Smooth muscle cell (in vitro differentiated cells): Measurements from ENCODE around the gene SEMA4B. TPM values are rescaled to one million over a fixed set of nuclear protein-coding genes. Genes with fewer than 3 reads are reported as not detected.
A peak's percentile ranks its signal among the peaks of the same experiment; 100 is the strongest.
"Not testable (repeated sequence)": the region's sequence is repeated elsewhere in the genome, so short reads cannot be mapped to it uniquely, and the experiment has no call there.

Experiments used
- DNase-seq: peaks from one replicate; lab custom pipeline; 2025; ENCODE audit not compliant: unreplicated experiment; lab: John Stamatoyannopoulos, UW
- H2AFZ ChIP-seq: fragments of 200-600 bp; sonication (generic); 2 replicates; pipeline ENCODE4 v1.6.0; 2016; ENCODE audit warnings: antibody characterized with exemption, low read depth, mild to moderate bottlenecking
- H3F3A ChIP-seq: fragments of 200-600 bp; sonication (generic); 2 replicates; pipeline ENCODE4 v1.6.0; 2017; ENCODE audit warnings: antibody characterized with exemption, low read depth
- H3K27ac ChIP-seq: fragments of 200-600 bp; sonication (generic); 2 replicates; pipeline ENCODE4 v1.5.1; 2016; ENCODE audit warnings: low read depth, mild to moderate bottlenecking
- H3K27me3 ChIP-seq: fragments of 200-600 bp; sonication (generic); 2 replicates; pipeline ENCODE4 v1.6.1; 2016; ENCODE audit warnings: low read depth, mild to moderate bottlenecking
- H3K36me3 ChIP-seq: fragments of 200-600 bp; sonication (generic); 2 replicates; pipeline ENCODE4 v1.5.1; 2016; ENCODE audit warnings: low read depth
- H3K4me1 ChIP-seq: fragments of 200-600 bp; sonication (generic); 2 replicates; pipeline ENCODE4 v1.5.1; 2016; ENCODE audit warnings: low read depth
- H3K4me2 ChIP-seq: fragments of 200-600 bp; sonication (generic); 2 replicates; pipeline ENCODE4 v1.6.0; 2016; ENCODE audit warnings: mild to moderate bottlenecking
- H3K4me3 ChIP-seq: fragments of 200-600 bp; sonication (generic); 2 replicates; pipeline ENCODE4 v1.5.1; 2016; ENCODE audit warnings: mild to moderate bottlenecking
- H3K79me2 ChIP-seq: fragments of 200-600 bp; sonication (generic); 2 replicates; pipeline ENCODE4 v1.6.0; 2016; ENCODE audit warnings: low read depth, mild to moderate bottlenecking
- H3K9ac ChIP-seq: fragments of 200-600 bp; sonication (generic); 2 replicates; pipeline ENCODE4 v1.6.0; 2016; ENCODE audit warnings: low read depth
- H3K9me3 ChIP-seq: fragments of 200-600 bp; sonication (generic); replicated peaks from 2 replicates; pipeline ENCODE4 v1.5.1; 2016; ENCODE audit warnings: low read depth
- H4K20me1 ChIP-seq: fragments of 200-600 bp; sonication (generic); 2 replicates; pipeline ENCODE4 v1.6.0; 2016; ENCODE audit warnings: low read depth
- WGBS: methylation state at CpG from one replicate; pipeline ENCODE4 v1.1.7; 2016; ENCODE audit warnings: low lambda C conversion rate; 5-methylcytosine and 5-hydroxymethylcytosine counted together
- polyA plus RNA-seq: library from polyadenylated mRNA; unstranded; fragments of >200 nt; fragmentation: Nextera tagmentation; extraction: Ambion mirVana; gene quantifications from 2 replicates; pipeline ENCODE4 v1.2.1, GENCODE V29; 2016
- total RNA-seq: library from RNA; depleted of rRNA; stranded (reverse); fragments of >200 nt; gene quantifications from 2 replicates; pipeline ENCODE4 v1.2.3, GENCODE V29; 2014
- TF ChIP-seq, protein P1 (sequence below): fragments of 200-600 bp; sonication (generic); IDR thresholded peaks from 2 replicates; pipeline ENCODE4 v1.5.1; 2017; ENCODE audit warnings: borderline replicate concordance, mild to moderate bottlenecking, antibody characterized with exemption; ENCODE audit not compliant: insufficient read depth, poor library complexity, severe bottlenecking

SEMA4B gene
- total and polyA plus RNA-seq, 2 experiments from 2014 or later, result 29.6 to 51.4 TPM

DNA sequence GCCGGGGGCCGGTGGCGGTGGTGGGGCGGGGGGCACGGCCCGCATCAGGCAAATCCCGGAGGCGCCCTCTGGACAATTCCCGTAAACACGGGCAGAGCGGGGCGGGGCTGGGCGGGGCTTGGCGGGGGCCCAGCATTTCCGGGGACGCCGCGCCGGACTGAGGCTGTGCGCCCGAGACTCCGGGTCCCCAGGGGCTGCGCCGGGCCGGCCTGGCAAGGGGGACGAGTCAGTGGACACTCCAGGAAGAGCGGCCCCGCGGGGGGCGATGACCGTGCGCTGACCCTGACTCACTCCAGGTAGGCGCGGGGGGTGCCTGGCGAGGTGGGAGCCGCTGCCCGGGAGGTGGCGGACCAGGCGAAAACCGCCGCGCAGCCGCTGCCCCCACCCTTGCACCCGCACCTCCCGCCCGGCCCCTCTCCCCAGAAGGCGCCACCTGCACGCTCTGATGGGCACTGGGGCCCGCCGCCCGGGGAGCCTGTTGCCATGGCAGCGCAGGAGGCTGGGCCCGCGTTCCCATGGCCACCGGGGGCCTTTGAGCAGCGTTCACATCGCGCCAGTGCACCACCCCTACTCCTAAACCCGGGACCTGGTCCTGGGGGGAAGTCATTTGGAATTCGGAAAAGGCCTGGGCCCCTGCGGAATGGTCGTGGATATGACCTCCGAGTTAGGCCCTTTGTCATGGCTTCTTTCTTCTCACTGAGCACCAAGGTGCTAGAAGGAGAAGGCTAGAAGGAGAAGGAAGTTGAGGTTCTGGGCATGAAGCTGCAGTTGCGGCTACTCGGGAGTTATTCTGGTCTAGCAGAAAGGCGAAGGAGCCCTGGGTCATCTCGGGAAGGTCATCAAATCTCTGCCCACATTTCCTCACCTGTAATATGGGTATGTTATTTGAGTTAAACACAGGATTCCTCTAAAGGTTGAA is 16.1 kb upstream of the SEMA4B start:
- Histone ChIP-seq H3K9me3 (no peaks in the 10 kb centered on the region), H3K79me2 (peaks cover 3% of the 10 kb centered on the region), H3K9ac (peak overlapping the region; percentile 16), H3K4me2 (peak overlapping the region; percentile 91), H2AFZ (peak overlapping the region; percentile 78), H3F3A (peaks cover 16% of the 10 kb centered on the region), H3K27me3 (no peaks in the 10 kb centered on the region), H3K27ac (peak overlapping the region; percentile 48), H3K4me1 (peaks cover 11% of the 10 kb centered on the region), H3K36me3 (no peaks in the 10 kb centered on the region), H4K20me1 (no peaks in the 10 kb centered on the region), H3K4me3 (peak overlapping the region; percentile 66)
- WGBS, result 10% methylated on average over 37 of the region's 67 CpGs
- peak; percentile 28 for DNase-seq
- TF ChIP-seq, protein P1, sequence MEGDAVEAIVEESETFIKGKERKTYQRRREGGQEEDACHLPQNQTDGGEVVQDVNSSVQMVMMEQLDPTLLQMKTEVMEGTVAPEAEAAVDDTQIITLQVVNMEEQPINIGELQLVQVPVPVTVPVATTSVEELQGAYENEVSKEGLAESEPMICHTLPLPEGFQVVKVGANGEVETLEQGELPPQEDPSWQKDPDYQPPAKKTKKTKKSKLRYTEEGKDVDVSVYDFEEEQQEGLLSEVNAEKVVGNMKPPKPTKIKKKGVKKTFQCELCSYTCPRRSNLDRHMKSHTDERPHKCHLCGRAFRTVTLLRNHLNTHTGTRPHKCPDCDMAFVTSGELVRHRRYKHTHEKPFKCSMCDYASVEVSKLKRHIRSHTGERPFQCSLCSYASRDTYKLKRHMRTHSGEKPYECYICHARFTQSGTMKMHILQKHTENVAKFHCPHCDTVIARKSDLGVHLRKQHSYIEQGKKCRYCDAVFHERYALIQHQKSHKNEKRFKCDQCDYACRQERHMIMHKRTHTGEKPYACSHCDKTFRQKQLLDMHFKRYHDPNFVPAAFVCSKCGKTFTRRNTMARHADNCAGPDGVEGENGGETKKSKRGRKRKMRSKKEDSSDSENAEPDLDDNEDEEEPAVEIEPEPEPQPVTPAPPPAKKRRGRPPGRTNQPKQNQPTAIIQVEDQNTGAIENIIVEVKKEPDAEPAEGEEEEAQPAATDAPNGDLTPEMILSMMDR, result no peak

GRCh38 chr15:90187257-90187868 is 13.8 kb upstream of the SEMA4B start:
- Histone ChIP-seq H3F3A (peaks cover 16% of the 10 kb centered on the region), H3K27me3 (no peaks in the 10 kb centered on the region), H3K36me3 (no peaks in the 10 kb centered on the region), H3K9ac (no peak overlapping the region), H3K27ac (peak overlapping the region; percentile 30), H2AFZ (no peak overlapping the region), H3K4me3 (no peak overlapping the region), H3K4me1 (peaks cover 11% of the 10 kb centered on the region), H3K4me2 (no peak overlapping the region), H3K9me3 (no peaks in the 10 kb centered on the region), H3K79me2 (peaks cover 5% of the 10 kb centered on the region), H4K20me1 (no peaks in the 10 kb centered on the region)
- TF ChIP-seq, protein P1, result no peak
- DNase-seq, result no peak
- 84% methylated on average over 8 of the region's 8 CpGs for WGBS

- not testable (repeated sequence) for H3K9me3 ChIP-seq, H3K4me2 ChIP-seq, H3K79me2 ChIP-seq, H3K27me3 ChIP-seq, H2AFZ ChIP-seq, H3K36me3 ChIP-seq, H4K20me1 ChIP-seq, DNase-seq, H3K9ac ChIP-seq, H3K4me3 ChIP-seq, H3K27ac ChIP-seq
- over 99% methylated on average over 7 of the region's 7 CpGs for WGBS
- H3K4me1 ChIP-seq, result peaks cover 11% of the 10 kb centered on the region
- peaks cover 16% of the 10 kb centered on the region for H3F3A ChIP-seq
Observed at GRCh38 chr15:90188065-90188464, 13.1 kb upstream of the SEMA4B start.

GRCh38 chr15:90188914-90189748 is 12.0 kb upstream of the SEMA4B start:
- peaks cover 5% of the 10 kb centered on the region for H3K79me2 ChIP-seq
- H3K9me3 ChIP-seq, result no peaks in the 10 kb centered on the region
- H4K20me1 ChIP-seq, result no peaks in the 10 kb centered on the region
- TF ChIP-seq, protein P1, result no peak
- no peak overlapping the region for H3K27ac ChIP-seq
- H3K4me3 ChIP-seq, result no peak overlapping the region
- no peak overlapping the region for H3K9ac ChIP-seq
- H2AFZ ChIP-seq, result no peak overlapping the region
- 82% methylated on average over 8 of the region's 8 CpGs for WGBS
- H3K36me3 ChIP-seq, result no peaks in the 10 kb centered on the region
- H3F3A ChIP-seq, result peaks cover 14% of the 10 kb centered on the region
- H3K27me3 ChIP-seq, result no peaks in the 10 kb centered on the region
- H3K4me1 ChIP-seq, result peaks cover 10% of the 10 kb centered on the region
- no peak for DNase-seq
- H3K4me2 ChIP-seq, result no peak overlapping the region
